Hematopoietic multipotent progenitor cell treated with erythropoietin and hydrocortisone succinate and interleukin-3 and kit ligand, for 8 days (in vitro differentiated cells): ENCODE results near the gene LGALS9B.
"Not testable (repeated sequence)": the region's sequence is repeated elsewhere in the genome, so short reads cannot be mapped to it uniquely, and the experiment has no call there.

Experiments used
- DNase-seq: peaks from one replicate; pipeline ENCODE4 v3.0.0-alpha.2; 2015

LGALS9B gene

GRCh38 chr17:20467447-20467846 lies at the start of gene LGALS9B:
Gene LGALS9B (minus strand): TSS chr17:20467539. CDS start chr17:20467470, 69 bp downstream.
- not testable (repeated sequence) for DNase-seq

- DNase-seq = not testable (repeated sequence)
Observed at GRCh38 chr17:20516986-20517385, 49.6 kb upstream of the LGALS9B start.

GRCh38 chr17:20515099-20515498 lies 47.8 kb upstream of the LGALS9B start:
- DNase-seq = not testable (repeated sequence)

- not testable (repeated sequence) for DNase-seq
Observed at GRCh38 chr17:20513539-20513938, 46.2 kb upstream of the LGALS9B start.

GRCh38 chr17:20512378-20512777 lies 45.0 kb upstream of the LGALS9B start:
- not testable (repeated sequence) for DNase-seq

GRCh38 chr17:20511778-20512177 lies 44.4 kb upstream of the LGALS9B start:
- DNase-seq = not testable (repeated sequence)

- not testable (repeated sequence) for DNase-seq
Observed at GRCh38 chr17:20505333-20505732, 38.0 kb upstream of the LGALS9B start.

- DNase-seq = not testable (repeated sequence)
Observed at GRCh38 chr17:20504388-20505066, 37.2 kb upstream of the LGALS9B start.

- not testable (repeated sequence) for DNase-seq
Observed at GRCh38 chr17:20501896-20502295, 34.6 kb upstream of the LGALS9B start.

- DNase-seq = not testable (repeated sequence)
Observed at GRCh38 chr17:20500346-20500745, 33.0 kb upstream of the LGALS9B start.

GRCh38 chr17:20495420-20495819 lies 28.1 kb upstream of the LGALS9B start:
- not testable (repeated sequence) for DNase-seq

GRCh38 chr17:20494735-20495134 lies 27.4 kb upstream of the LGALS9B start:
- not testable (repeated sequence) for DNase-seq

- DNase-seq = not testable (repeated sequence)
Observed at GRCh38 chr17:20494147-20494546, 26.8 kb upstream of the LGALS9B start.

GRCh38 chr17:20492971-20493370 lies 25.6 kb upstream of the LGALS9B start:
- not testable (repeated sequence) for DNase-seq

GRCh38 chr17:20492099-20492498 lies 24.8 kb upstream of the LGALS9B start:
- not testable (repeated sequence) for DNase-seq

GRCh38 chr17:20484930-20485329 lies 17.6 kb upstream of the LGALS9B start:
- not testable (repeated sequence) for DNase-seq

GRCh38 chr17:20479889-20480591 lies 12.7 kb upstream of the LGALS9B start:
- not testable (repeated sequence) for DNase-seq

GRCh38 chr17:20477398-20478071 lies 10.2 kb upstream of the LGALS9B start:
- DNase-seq = not testable (repeated sequence)

GRCh38 chr17:20475137-20475831 lies 7.9 kb upstream of the LGALS9B start:
- not testable (repeated sequence) for DNase-seq

- not testable (repeated sequence) for DNase-seq
Observed at GRCh38 chr17:20474081-20474480, 6.7 kb upstream of the LGALS9B start.

- not testable (repeated sequence) for DNase-seq
Observed at GRCh38 chr17:20469946-20470345, 2.6 kb upstream of the LGALS9B start.

- DNase-seq = not testable (repeated sequence)
Observed at GRCh38 chr17:20469107-20469506, 1.8 kb upstream of the LGALS9B start.

GRCh38 chr17:20466999-20467398 lies 340 bp downstream of the LGALS9B start:
- DNase-seq = not testable (repeated sequence)
